Stimulated activated CD4-positive, alpha-beta T cell treated with anti-CD3 and anti-CD28 coated beads, Interleukin-15, amount 100 ng/mL, for 48 hours (primary cell): ENCODE results near the gene RNASET2.
"Not testable (repeated sequence)": the region's sequence is repeated elsewhere in the genome, so short reads cannot be mapped to it uniquely, and the experiment has no call there.

Experiments used
- DNase-seq, 2 donors: peaks; one replicate each; pipeline ENCODE4 v3.0.0-alpha.2; 2020; ENCODE audit warnings: low read depth in 2 of 2

RNASET2 gene

DNA sequence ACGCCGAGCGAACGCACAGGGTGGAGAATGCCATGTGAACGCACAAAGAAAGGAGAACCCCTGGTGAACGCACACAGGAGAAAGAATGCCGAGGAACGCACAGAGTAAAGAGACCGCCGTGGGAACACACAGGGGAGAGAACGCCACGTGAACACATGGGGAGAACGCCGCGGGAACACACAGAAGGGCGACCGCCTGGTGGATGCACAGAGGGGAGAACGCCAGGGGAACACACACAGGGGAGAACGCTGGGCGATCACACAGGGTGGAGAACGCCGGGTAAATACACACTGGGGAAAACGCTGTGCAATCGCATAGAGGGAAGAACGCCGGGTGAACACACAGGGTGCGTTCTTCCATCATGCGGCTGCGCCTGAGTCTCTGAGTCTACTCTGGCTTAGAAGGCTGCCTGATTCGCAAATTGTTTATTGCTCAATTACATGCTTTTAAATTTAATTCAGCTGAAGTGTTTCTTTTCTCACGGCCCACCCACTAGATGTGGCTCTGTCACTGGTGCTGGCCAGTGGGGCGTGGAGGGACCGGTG is 54.1 kb downstream of the RNASET2 start:
- DNase-seq: no peak

DNA sequence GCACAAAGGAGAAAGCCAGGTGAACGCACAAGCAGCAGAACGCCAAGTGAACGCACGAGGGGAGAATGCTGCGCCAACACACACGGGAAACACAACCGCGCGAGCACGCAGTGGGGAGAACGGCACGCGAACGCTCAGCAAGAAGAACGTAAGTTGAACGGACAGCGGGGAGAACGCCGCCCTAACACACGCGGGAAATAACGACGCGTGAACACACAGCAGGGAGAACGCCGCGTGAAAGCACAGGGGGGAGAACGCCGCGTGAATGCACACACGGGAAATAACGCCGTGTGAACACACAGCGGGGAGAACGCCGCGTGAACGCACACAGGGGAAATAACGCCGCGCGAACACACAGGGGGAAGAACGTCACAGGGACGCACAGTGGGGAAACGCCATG is 54.7 kb downstream of the RNASET2 start:
- DNase-seq: no peak

DNA sequence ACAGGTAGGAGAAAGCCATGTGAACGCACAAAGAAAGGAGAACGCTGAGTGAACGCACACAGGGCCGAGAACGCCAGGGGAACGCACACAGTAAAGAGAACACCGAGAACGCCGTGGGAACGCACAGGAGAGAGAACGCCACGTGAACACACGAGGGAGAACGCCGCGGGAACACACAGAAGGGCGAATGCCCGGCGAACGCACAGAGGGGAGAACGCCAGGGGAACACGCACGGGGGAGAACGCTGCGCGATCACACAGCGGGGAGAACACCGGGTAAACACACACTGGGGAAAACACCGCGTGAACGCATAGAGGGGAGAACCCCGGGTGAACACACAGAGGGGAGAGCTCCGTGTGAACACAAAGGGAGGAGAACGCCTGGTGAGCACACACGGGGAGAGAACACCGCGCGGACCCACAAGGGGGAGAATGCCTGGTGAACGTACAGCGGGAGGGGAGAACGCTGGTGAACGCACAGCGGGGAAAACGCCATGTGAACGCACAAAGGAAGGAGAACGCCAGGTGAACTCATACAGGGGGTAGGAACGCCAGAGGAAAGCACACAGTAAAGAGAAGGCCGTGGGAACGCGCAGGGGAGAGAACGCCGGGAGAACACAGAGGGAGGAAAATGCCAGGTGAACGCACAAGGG is 55.3 kb downstream of the RNASET2 start:
- no peak for DNase-seq

DNA sequence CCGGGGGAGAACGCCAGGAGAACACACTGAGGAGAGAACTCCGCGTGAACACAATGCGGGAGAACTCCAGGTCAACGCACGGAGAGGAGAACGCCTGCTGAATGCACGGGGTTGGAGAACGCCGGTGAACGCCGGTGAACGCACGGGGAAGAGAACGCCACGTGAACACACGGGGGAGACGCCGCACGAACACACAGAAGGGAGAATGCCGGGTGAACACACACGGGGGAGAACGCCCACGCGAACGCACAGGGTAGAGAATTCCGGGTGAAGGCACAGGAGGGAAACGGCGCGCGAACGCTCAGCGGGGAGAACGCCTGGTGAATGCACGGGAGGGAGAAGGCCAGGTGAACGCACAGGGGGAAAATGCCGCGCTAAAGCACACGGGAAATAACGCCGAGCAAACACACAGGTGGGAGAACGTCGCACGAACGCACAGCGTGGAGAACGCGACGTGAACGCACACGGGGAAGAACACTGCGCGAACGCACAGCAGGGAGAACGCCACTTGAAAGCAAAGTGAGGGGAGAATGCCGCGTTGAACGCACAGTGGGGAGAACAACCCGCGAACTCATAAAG is 56.1 kb downstream of the RNASET2 start:
- no peak for DNase-seq

DNA sequence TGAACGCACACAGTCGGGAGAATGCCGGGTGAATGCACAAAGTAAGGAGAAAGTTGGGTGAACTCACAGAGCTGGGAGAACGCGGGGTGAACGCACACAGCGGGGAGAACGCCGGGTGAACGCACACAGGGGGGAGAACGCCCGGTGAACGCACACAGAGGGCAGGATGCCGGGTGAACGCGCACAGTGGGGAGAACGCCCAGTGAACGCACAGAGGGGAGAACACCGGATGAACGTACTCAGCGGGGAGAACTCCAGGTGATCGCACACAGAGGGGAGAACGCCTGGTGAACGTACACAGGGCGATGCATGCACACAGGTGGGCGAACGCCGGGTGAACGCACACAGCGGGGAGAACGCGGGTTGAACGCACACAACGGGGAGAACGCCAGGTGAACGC is 57.4 kb downstream of the RNASET2 start:
- no peak for DNase-seq

DNA sequence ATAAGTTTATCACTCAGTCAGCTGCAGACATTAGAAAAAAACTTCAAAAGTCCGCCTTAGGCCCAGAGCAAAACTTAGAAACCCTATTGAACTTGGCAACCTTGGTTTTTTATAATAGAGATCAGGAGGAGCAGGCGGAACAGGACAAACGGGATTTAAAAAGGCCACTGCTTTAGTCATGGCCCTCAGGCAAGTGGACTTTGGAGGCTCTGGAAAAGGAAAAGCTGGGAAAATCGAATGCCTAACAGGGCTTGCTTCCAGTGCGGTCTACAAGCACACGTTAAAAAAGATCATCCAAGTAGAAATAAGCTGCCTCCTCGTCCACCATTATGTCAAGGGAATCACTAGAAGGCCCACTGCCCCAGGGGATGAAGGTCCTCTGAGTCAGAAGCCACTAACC is 61.7 kb downstream of the RNASET2 start:
- not testable (repeated sequence) for DNase-seq

DNA sequence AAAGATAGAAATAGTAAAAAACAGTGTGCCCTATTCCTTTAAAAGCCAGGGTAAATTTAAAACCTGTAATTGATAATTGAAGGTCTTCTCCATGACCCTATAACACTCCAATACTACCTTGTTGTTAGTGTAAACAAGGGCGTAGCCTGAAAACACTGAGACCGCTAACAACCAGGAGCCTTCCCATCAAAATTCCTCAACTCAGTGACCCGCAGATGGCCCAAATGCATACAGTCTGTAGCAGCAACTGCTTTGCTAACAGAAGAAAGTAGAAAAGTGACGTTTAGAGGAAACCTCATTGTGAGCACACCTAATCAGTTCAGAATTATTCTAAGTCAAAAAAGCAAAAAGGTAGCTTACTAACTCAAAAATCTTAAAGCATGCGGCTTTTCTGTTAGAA is 63.9 kb downstream of the RNASET2 start:
- not testable (repeated sequence) for DNase-seq

DNA sequence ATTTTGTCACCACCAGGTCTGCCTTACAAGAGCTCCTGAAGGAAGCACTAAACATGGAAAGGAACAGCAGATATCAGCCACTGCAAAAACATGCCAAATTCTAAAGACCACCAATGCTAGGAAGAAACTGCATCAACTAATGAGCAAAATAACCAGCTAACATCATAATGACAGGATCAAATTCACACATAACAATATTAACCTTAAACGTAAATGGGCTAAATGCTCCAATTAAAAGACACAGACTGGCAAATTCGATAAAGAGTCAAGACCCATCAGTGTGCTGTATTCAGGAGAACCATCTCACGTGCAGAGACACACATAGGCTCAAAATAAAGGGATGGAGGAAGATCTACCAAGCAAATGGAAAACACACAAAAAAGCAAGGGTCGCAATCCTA is 69.6 kb downstream of the RNASET2 start:
- not testable (repeated sequence) for DNase-seq

DNA sequence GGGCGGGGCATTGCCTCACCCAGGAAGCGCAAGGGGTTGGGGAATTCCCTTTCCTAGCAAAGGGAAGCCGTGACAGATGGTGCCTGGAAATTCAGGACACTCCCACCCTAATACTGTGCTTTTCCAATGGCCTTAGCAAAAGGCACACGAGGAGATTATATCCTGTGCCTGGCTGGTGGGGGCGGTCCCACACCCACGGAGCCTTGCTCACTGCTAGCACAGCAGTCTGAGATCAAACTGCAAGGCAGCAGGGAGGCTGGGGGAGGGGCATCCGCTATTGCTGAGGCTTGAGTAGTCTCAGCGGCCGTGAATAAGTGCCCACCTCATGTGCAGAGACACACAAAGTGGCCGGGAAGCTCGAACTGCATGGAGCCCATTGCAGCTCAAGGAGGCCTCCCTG is 71.4 kb downstream of the RNASET2 start:
- not testable (repeated sequence) for DNase-seq

DNA sequence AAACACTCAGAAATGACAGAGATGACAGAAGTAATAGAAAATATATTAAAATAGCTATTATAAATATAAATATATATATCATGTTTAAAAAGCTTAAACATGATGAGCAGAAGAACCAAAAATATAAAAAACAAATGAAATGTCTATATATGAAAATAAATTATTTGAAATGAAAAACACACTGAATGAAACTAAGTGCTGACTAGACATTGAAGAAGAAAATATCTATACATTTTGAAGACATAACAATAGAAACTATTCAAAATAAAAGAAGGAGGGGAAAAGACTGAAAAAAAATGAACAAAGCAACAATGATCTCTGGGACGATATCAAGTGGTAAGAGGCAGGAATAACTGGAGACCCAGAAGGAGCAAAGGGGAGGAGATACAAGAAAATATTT is 76.8 kb downstream of the RNASET2 start:
- no peak for DNase-seq
